HepG2 (cell line): ENCODE results near the gene CACNA1D. TPM values are rescaled to one million over a fixed set of nuclear protein-coding genes. Genes with fewer than 3 reads are reported as not detected.

Experiments used
- GLI4 ChIP-seq: sonication (generic); formaldehyde crosslinking; IDR thresholded peaks from 2 replicates; pipeline ENCODE4 v1.5.1; 2020; ENCODE audit warnings: missing genetic modification reagents, mild to moderate bottlenecking, moderate library complexity, borderline replicate concordance
- GRHL1 ChIP-seq: sonication (generic); formaldehyde crosslinking; conservative IDR thresholded peaks from 2 replicates; pipeline ENCODE4 v1.8.0; 2022; ENCODE audit warnings: missing genetic modification reagents
- KAT8 ChIP-seq: IDR thresholded peaks from 2 replicates; pipeline ENCODE4 v1.6.1; 2016; ENCODE audit warnings: missing genetic modification reagents, missing compliant biosample characterization
- KLF12 ChIP-seq: sonication (generic); formaldehyde crosslinking; IDR thresholded peaks from 2 replicates; pipeline ENCODE4 v1.4.0; 2020; ENCODE audit warnings: missing genetic modification reagents, borderline replicate concordance
- PLSCR1 ChIP-seq: sonication (generic); formaldehyde crosslinking; IDR thresholded peaks from 2 replicates; pipeline ENCODE4 v1.5.0; 2020; ENCODE audit warnings: missing genetic modification reagents, mild to moderate bottlenecking, borderline replicate concordance
- RFX3 ChIP-seq: IDR thresholded peaks from 2 replicates; pipeline ENCODE4 v1.6.1; 2016; ENCODE audit warnings: missing biosample characterization, missing genetic modification reagents
- SMYD3 ChIP-seq: sonication (generic); formaldehyde crosslinking; IDR thresholded peaks from 2 replicates; pipeline ENCODE4 v1.8.1; 2023; ENCODE audit warnings: mild to moderate bottlenecking, missing genetic modification reagents
- SRSF4 ChIP-seq: fragments of 200-400 bp; formaldehyde crosslinking; IDR thresholded peaks from one replicate; pipeline ENCODE4 v1.6.1; 2018; ENCODE audit warnings: mild to moderate bottlenecking, low read depth, low read length, moderate library complexity; ENCODE audit not compliant: poor library complexity, severe bottlenecking
- STAG1 ChIP-seq: sonication (generic); formaldehyde crosslinking; IDR thresholded peaks from 2 replicates; pipeline ENCODE4 v1.4.0; 2020; ENCODE audit warnings: missing genetic modification reagents
- TGIF2 ChIP-seq: IDR thresholded peaks from 2 replicates; pipeline ENCODE4 v1.6.1; 2016; ENCODE audit warnings: control low read depth, missing compliant biosample characterization
- TRIM22 ChIP-seq: fragments of 450-650 bp; IDR thresholded peaks from 2 replicates; pipeline ENCODE4 v1.6.1; 2017
- U2AF1 ChIP-seq: fragments of 200-400 bp; formaldehyde crosslinking; optimal IDR thresholded peaks from 2 replicates; pipeline ENCODE3; 2017; ENCODE audit warnings: mild to moderate bottlenecking, low read depth, low read length
- ZBTB33 ChIP-seq: sonication (generic); formaldehyde crosslinking; IDR thresholded peaks from 2 replicates; pipeline ENCODE4 v1.4.0; 2020; ENCODE audit warnings: missing genetic modification reagents
- ZBTB4 ChIP-seq: sonication (generic); formaldehyde crosslinking; IDR thresholded peaks from 2 replicates; pipeline ENCODE4 v1.4.0; 2020; ENCODE audit warnings: missing genetic modification reagents, mild to moderate bottlenecking, borderline replicate concordance
- ZFX ChIP-seq: sonication (generic); formaldehyde crosslinking; IDR thresholded peaks from 2 replicates; pipeline ENCODE4 v1.4.0; 2020; ENCODE audit warnings: mild to moderate bottlenecking, low read depth, missing genetic modification reagents, moderate library complexity
- ZNF138 ChIP-seq: sonication (generic); formaldehyde crosslinking; IDR thresholded peaks from 2 replicates; pipeline ENCODE4 v1.5.0; 2020; ENCODE audit warnings: mild to moderate bottlenecking, low read depth, missing genetic modification reagents
- ZNF460 ChIP-seq: sonication (generic); formaldehyde crosslinking; IDR thresholded peaks from 2 replicates; pipeline ENCODE4 v1.5.1; 2020; ENCODE audit warnings: missing genetic modification reagents, mild to moderate bottlenecking, borderline replicate concordance
- ZNF569 ChIP-seq: sonication (generic); formaldehyde crosslinking; IDR thresholded peaks from 2 replicates; pipeline ENCODE4 v1.5.0; 2020; ENCODE audit warnings: mild to moderate bottlenecking, missing genetic modification reagents, moderate library complexity, borderline replicate concordance
- ZNF678 ChIP-seq: sonication (generic); formaldehyde crosslinking; IDR thresholded peaks from 2 replicates; pipeline ENCODE4 v1.4.0; 2020; ENCODE audit warnings: mild to moderate bottlenecking, missing genetic modification reagents
- ZNF792 ChIP-seq: IDR thresholded peaks from 2 replicates; pipeline ENCODE4 v1.6.1; 2016
- polyA plus RNA-seq, 8 experiments: library from polyadenylated mRNA; depleted of rRNA in 3 of 8; stranded (reverse) in 7 of 8; unstranded in 1 of 8; fragments of >200 nt; fragmentation: Illumina TruSeq in 4 of 8; extraction: Trizol in 4 of 8; gene quantifications; 2 replicates each; pipeline versions ENCODE4 v1.2.1 to v1.2.3, GENCODE V29; 2011 to 2016; ENCODE audit warnings: low read depth in 4 of 8, missing spikeins in 1 of 8, mixed read lengths in 1 of 8; ENCODE audit not compliant: insufficient read depth in 1 of 8
- total RNA-seq, 5 experiments: library from RNA; depleted of rRNA; stranded (reverse); fragments of >200 nt; fragmentation: Illumina TruSeq; extraction: Trizol; gene quantifications; 2 replicates each; pipeline ENCODE4 v1.2.3, GENCODE V29; 2016; ENCODE audit warnings: low read depth in 1 of 5

The CACNA1D gene
- total and polyA plus RNA-seq, 2 of the 13 experiments (the other 11 are each of a cell fraction or from before 2014, with no cell fraction given) = 0.26 to 0.38 TPM

GRCh38 chr3:53844262-53845102 lies 350.1 kb downstream of the CACNA1D start (continued):
- TF ChIP-seq PLSCR1 (0 out of 2 replicates have a peak, but pooled peaks have one; percentile 16), SRSF4 (no peak), ZNF569 (CRISPR knock-in tag) (no peak), KLF12 (no peak), ZNF792 (CRISPR knock-in tag) (0 out of 2 replicates have a peak, but pooled peaks have one; percentile 31), ZNF138 (CRISPR knock-in tag) (no peak), GRHL1 (no peak), ZBTB4 (CRISPR knock-in tag) (no peak), ZFX (CRISPR knock-in tag) (peak; percentile 66), SMYD3 (no peak), U2AF1 (no peak), ZBTB33 (no peak), KAT8 (CRISPR knock-in tag) (peak; percentile 33; the same call in 1 of the 2 replicates), ZNF678 (no peak), TRIM22 (no peak), STAG1 (no peak), TGIF2 (CRISPR knock-in tag) (0 out of 2 replicates have a peak, but pooled peaks have one; percentile 3), ZNF460 (CRISPR knock-in tag) (no peak), RFX3 (CRISPR knock-in tag) (no peak), GLI4 (CRISPR knock-in tag) (peak; percentile 63; the same call in 1 of the 2 replicates)
